K562 (cell line): ENCODE data around the gene S100A7A. TPM values are rescaled to one million over a fixed set of nuclear protein-coding genes. Genes with fewer than 3 reads are reported as not detected.

ENCODE experiments used
- ATAC-seq: fragments of 200-7000 bp; cut with Tn5 transposase; 3 replicates; pipeline ENCODE4 v1.9.1; 2020; ENCODE audit warnings: moderate library complexity
- BruUV-seq: library from RNA; stranded (reverse); fragments of 400-500 nt; replicated peaks from 2 replicates; lab custom pipeline; 2021; lab: Mats Ljungman, UMichigan
- CTCF ChIA-PET: fragments of 300-600 bp; formaldehyde crosslinking; extraction: SDS; loops from one replicate; lab custom pipeline; 2021; ENCODE audit warnings: low intra/inter-chr PET ratio; lab: Yijun Ruan, JAX
- POLR2A ChIA-PET: fragments of 300-600, 350-650 bp; sonication (Branson Sonifier 250); formaldehyde crosslinking; extraction: SDS; loops from one replicate; lab custom pipeline; 2021; ENCODE audit warnings: antibody characterized with exemption, inconsistent platforms; lab: Yijun Ruan, JAX
- DNase-seq, 4 experiments: peaks; one replicate each; pipeline versions ENCODE4 v3.0.0 to v3.0.0-alpha.2; 2011 to 2018; ENCODE audit warnings: low spot score in 3 of 4, mixed read lengths in 3 of 4; ENCODE audit errors: extremely low read depth in 1 of 4
- FAIRE-seq: peaks from 2 replicates; lab custom pipeline; 2011; peaks lifted over from hg19 to GRCh38; lab: Jason Lieb, UNC
- H2AFZ ChIP-seq: 2 replicates; pipeline ENCODE4 v1.6.0; 2011; ENCODE audit warnings: low read depth, low read length, control low read depth, inconsistent platforms
- H3K27ac ChIP-seq: fragments of 200-600 bp; 3 replicates; pipeline ENCODE4 v1.8.0; 2011; ENCODE audit warnings: low read depth, mild to moderate bottlenecking, control low read depth, inconsistent platforms, low read length, moderate library complexity, mixed read lengths; ENCODE audit errors: extremely low read depth
- H3K27me3 ChIP-seq, 2 experiments: fragments of 300-600 bp in 1 of 2; 2 replicates in 1 of 2; 3 replicates in 1 of 2; pipeline versions ENCODE4 v1.6.0 to v1.8.0; 2011; ENCODE audit warnings: inconsistent platforms in 2 of 2, low read length in 2 of 2, mild to moderate bottlenecking in 1 of 2, mixed read lengths in 1 of 2, moderate library complexity in 1 of 2; ENCODE audit not compliant: control insufficient read depth in 2 of 2, insufficient read depth in 2 of 2
- H3K36me3 ChIP-seq: fragments of 300-600 bp; 3 replicates; pipeline ENCODE4 v1.8.0; 2011; ENCODE audit warnings: mild to moderate bottlenecking, low read length, inconsistent platforms; ENCODE audit not compliant: control insufficient read depth, insufficient read depth
- H3K4me1 ChIP-seq, 2 experiments: fragments of 200-600 bp in 1 of 2; replicated peaks in 1 of 2; 2 replicates in 1 of 2; 3 replicates in 1 of 2; pipeline versions ENCODE4 v1.5.1 to v1.8.0; 2011; ENCODE audit warnings: inconsistent platforms in 2 of 2, low read length in 2 of 2, mild to moderate bottlenecking in 1 of 2, mixed read lengths in 1 of 2, moderate library complexity in 1 of 2; ENCODE audit not compliant: control insufficient read depth in 2 of 2, insufficient read depth in 2 of 2
- H3K4me2 ChIP-seq: 2 replicates; pipeline ENCODE4 v1.6.1; 2011; ENCODE audit warnings: low read length, control low read depth, inconsistent platforms, mixed read lengths; ENCODE audit not compliant: insufficient read depth
- H3K4me3 ChIP-seq: fragments of 200-600 bp; sonication (generic), shearing (Covaris generic); 2 replicates; pipeline ENCODE4 v1.5.1; 2016; ENCODE audit warnings: control low read depth, inconsistent platforms
- H3K79me2 ChIP-seq: fragments of 200-600 bp; 3 replicates; pipeline ENCODE4 v1.8.0; 2011; ENCODE audit warnings: low read length, inconsistent platforms; ENCODE audit not compliant: control insufficient read depth, insufficient read depth
- H3K9ac ChIP-seq, 2 experiments: 2 replicates each; pipeline versions ENCODE4 v1.6.0 to v1.6.1; 2011; ENCODE audit warnings: low read depth in 2 of 2, low read length in 2 of 2, control low read depth in 1 of 2, inconsistent platforms in 1 of 2, mild to moderate bottlenecking in 1 of 2, mixed read lengths in 1 of 2; ENCODE audit not compliant: insufficient read depth in 1 of 2
- H3K9me1 ChIP-seq: one replicate; pipeline ENCODE4 v1.6.0; 2011; ENCODE audit warnings: inconsistent platforms, mild to moderate bottlenecking, low read length, moderate library complexity; ENCODE audit not compliant: control insufficient read depth, insufficient read depth
- H3K9me3 ChIP-seq: replicated peaks from 2 replicates; pipeline ENCODE4 v1.5.1; 2011; ENCODE audit warnings: low read depth, low read length, inconsistent platforms; ENCODE audit not compliant: control insufficient read depth, insufficient read depth
- H4K20me1 ChIP-seq: replicated peaks from 2 replicates; pipeline ENCODE4 v1.6.1; 2011; ENCODE audit warnings: low read length, inconsistent platforms, mixed read lengths; ENCODE audit not compliant: control insufficient read depth, insufficient read depth
- C11orf30 ChIP-seq: fragments of 450-650 bp; IDR thresholded peaks from 2 replicates; pipeline ENCODE4 v1.6.1; 2016; ENCODE audit warnings: low read depth, mild to moderate bottlenecking
- EP300 ChIP-seq: IDR thresholded peaks from 2 replicates; pipeline ENCODE4 v1.6.1; 2012; ENCODE audit warnings: low read length, improper control_type of control experiment
- GATA2 ChIP-seq: sonication (generic); formaldehyde crosslinking; IDR thresholded peaks from 2 replicates; pipeline ENCODE4 v1.4.0; 2020; ENCODE audit warnings: mild to moderate bottlenecking, missing genetic modification reagents
- HMGN3 ChIP-seq: IDR thresholded peaks from 2 replicates; pipeline ENCODE4 v1.6.1; 2011; ENCODE audit warnings: borderline replicate concordance, low read depth, mild to moderate bottlenecking, mixed read lengths, low read length; ENCODE audit not compliant: insufficient read length; ENCODE audit errors: extremely low read depth
- KAT8 ChIP-seq: fragments of 450-650 bp; IDR thresholded peaks from 2 replicates; pipeline ENCODE4 v1.6.1; 2016; ENCODE audit warnings: low read depth, mild to moderate bottlenecking
- NFXL1 ChIP-seq: fragments of 450-650 bp; formaldehyde crosslinking; IDR thresholded peaks from 2 replicates; pipeline ENCODE4 v1.4.0; 2021; ENCODE audit warnings: mild to moderate bottlenecking
- OTX1 ChIP-seq: fragments of 450-650 bp; formaldehyde crosslinking; IDR thresholded peaks from 2 replicates; pipeline ENCODE4 v1.4.0; 2022; ENCODE audit warnings: mild to moderate bottlenecking
- PHF20 ChIP-seq: fragments of 450-650 bp; IDR thresholded peaks from 2 replicates; pipeline ENCODE4 v1.6.1; 2018; ENCODE audit not compliant: partially characterized antibody
- WHSC1 ChIP-seq: IDR thresholded peaks from one replicate; pipeline ENCODE4 v1.6.1; 2012; ENCODE audit warnings: low read length, control low read depth, inconsistent platforms
- ZNF316 ChIP-seq: fragments of 450-650 bp; IDR thresholded peaks from 2 replicates; pipeline ENCODE4 v1.6.1; 2016
- WGBS: fragments of 100-300 bp; shearing (Covaris generic); methylation state at CpG from one replicate; pipeline ENCODE4 v1.1.6; 2016; ENCODE audit warnings: low coverage, mixed read lengths; ENCODE audit not compliant: insufficient coverage; ENCODE audit errors: missing lambda C conversion rate; 5-methylcytosine and 5-hydroxymethylcytosine counted together
- in situ Hi-C: fragments of 300-500 bp; cut with MboI; formaldehyde crosslinking; loops from 4 replicates; pipeline ENCODE4 v1.15.0; 2018; ENCODE audit warnings: inconsistent platforms, mixed read lengths
- intact Hi-C: fragments of 100-400 bp; cut with micrococcal nuclease; formaldehyde crosslinking; loops from 2 replicates; pipeline ENCODE4 v1.14.2; 2022
- polyA plus RNA-seq, 8 experiments: library from polyadenylated mRNA; depleted of rRNA in 4 of 8; stranded (reverse) in 5 of 8; unstranded in 3 of 8; fragments of >200 nt; fragmentation: Nextera tagmentation in 2 of 8; fragmentation: Illumina TruSeq in 1 of 8; extraction: Ambion mirVana in 2 of 8; extraction: Trizol in 1 of 8; gene quantifications; 2 replicates each; pipeline versions ENCODE4 v1.2.1 to v1.2.3, GENCODE V29; 2011 to 2014; ENCODE audit warnings: inconsistent platforms in 1 of 8, missing spikeins in 1 of 8
- total RNA-seq, 7 experiments: library from RNA; depleted of rRNA in 6 of 7; stranded (reverse); fragments of >200 nt in 6 of 7; fragmentation: Illumina TruSeq in 2 of 7; extraction: Trizol in 2 of 7; gene quantifications; 2 replicates each; pipeline versions ENCODE4 v1.2.1 to v1.2.3, GENCODE V29; 2011 to 2021; ENCODE audit warnings: low replicate concordance in 1 of 7
- TF ChIP-seq, protein P1 (sequence below): IDR thresholded peaks from 3 replicates; pipeline ENCODE4 v1.6.1; 2011; ENCODE audit warnings: borderline replicate concordance, mild to moderate bottlenecking; ENCODE audit not compliant: insufficient read length, insufficient read depth
- TF ChIP-seq, protein P2 (sequence below): fragments of 200-400 bp; formaldehyde crosslinking; IDR thresholded peaks from 2 replicates; pipeline ENCODE4 v1.6.1; 2017; ENCODE audit warnings: mild to moderate bottlenecking, low read depth, low read length, moderate library complexity
- TF ChIP-seq, protein P3 (sequence below), 2 experiments: fragments of 450-650 bp in 1 of 2; sonication (generic) in 1 of 2; formaldehyde crosslinking; conservative IDR thresholded peaks; 2 replicates each; pipeline versions ENCODE4 v1.4.0 to v1.8.1; 2020 to 2022; ENCODE audit warnings: mild to moderate bottlenecking in 1 of 2, missing genetic modification reagents in 1 of 2

Gene S100A7A
- total and polyA plus RNA-seq, 9 of the 15 experiments (the other 6 are each of a cell fraction or from before 2014, with no cell fraction given), result not detected

DNA sequence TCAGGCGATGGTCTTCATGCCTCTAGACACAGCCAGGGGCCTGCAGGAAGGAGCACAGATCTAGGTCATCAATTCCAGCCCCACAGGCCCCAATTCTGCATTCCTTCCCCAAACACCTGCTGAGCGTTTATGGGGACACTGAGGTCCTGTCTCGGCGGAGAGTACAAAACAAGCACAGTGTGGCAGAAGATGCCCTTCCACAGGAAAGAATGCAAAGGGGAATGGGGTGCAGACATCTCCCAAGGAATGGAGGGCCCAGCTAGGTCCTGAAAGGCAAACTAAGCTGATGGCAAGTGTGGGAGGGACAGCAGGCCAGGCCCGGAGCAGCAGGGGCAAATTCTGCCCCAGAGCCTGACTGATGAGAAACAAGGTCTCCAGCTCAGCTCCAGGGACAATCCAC is 21.9 kb upstream of the S100A7A start:
- ATAC-seq, result no peak

DNA sequence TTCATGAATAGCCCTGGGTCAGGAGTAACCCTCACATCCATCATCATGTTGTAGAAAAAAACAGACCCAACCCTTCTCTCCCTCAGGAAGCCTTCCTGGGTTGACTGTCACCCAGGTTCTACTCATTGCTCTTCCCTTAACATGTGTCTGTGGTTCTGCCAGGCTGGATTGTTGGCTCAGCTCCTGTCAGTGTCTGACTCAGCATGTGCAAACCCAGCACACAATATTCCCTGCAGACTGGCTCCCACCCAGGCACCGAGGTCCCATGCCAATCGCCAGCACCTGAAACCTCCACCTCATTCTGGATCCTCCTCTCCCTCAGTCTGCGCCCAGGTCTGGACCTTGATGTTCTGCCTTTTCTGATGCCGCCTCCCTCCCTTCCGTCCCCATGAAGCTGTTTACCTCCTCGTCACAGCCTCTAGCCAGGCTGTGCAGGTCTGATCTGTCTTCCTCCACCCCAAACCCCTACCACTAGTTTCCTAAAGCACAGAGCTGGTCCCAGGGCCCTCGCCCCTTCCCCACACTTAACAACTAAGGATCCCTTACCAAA is 21.1 kb upstream of the S100A7A start:
- Histone ChIP-seq H3K27me3 (peaks cover 25 to 74% of the 10 kb centered on the region in 2 experiments; a peak in 4 of 5 replicates), H3K36me3 (no peaks in the 10 kb centered on the region), H3K79me2 (no peaks in the 10 kb centered on the region), H4K20me1 (peaks cover 4% of the 10 kb centered on the region; the same call in 1 of the 2 replicates), H3K4me1 (peaks cover 0 to 4% of the 10 kb centered on the region in 2 experiments; a peak in 1 of 5 replicates), H2AFZ (no peak overlapping the region), H3K9me1 (no peaks in the 10 kb centered on the region), H3K4me2 (no peak overlapping the region), H3K4me3 (no peak overlapping the region), H3K9me3 (no peaks in the 10 kb centered on the region), H3K9ac (no peak overlapping the region), H3K27ac (no peak overlapping the region)
- FAIRE-seq (no peak), DNase-seq (no peak), ATAC-seq (no peak)
- ChIA-PET POLR2A (interaction anchor here (0.6 to 1.4 kb wide), 3 partner anchors 9 to 100 kb away, joined by 3 to 7 read pairs (median 3); no protein-coding TSS in a partner anchor), CTCF (no interaction called here)
- intact Hi-C loops, result no loop called here
- in situ Hi-C loops, result no loop called here
- no TSS peak for BruUV-seq
- WGBS, result 0% methylated on average over 7 of the region's 7 CpGs
- no peak for TF ChIP-seq EP300
- TF ChIP-seq, protein P1, sequence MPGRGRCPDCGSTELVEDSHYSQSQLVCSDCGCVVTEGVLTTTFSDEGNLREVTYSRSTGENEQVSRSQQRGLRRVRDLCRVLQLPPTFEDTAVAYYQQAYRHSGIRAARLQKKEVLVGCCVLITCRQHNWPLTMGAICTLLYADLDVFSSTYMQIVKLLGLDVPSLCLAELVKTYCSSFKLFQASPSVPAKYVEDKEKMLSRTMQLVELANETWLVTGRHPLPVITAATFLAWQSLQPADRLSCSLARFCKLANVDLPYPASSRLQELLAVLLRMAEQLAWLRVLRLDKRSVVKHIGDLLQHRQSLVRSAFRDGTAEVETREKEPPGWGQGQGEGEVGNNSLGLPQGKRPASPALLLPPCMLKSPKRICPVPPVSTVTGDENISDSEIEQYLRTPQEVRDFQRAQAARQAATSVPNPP, result no peak
- TF ChIP-seq GATA2, result no peak
- TF ChIP-seq HMGN3, result no peak
- no peak for TF ChIP-seq PHF20
- TF ChIP-seq ZNF316, result 0 out of 2 replicates have a peak, but pooled peaks have one; percentile 2
- no peak for TF ChIP-seq WHSC1
- TF ChIP-seq C11orf30, result 0 out of 2 replicates have a peak, but pooled peaks have one; percentile 10
- TF ChIP-seq, protein P2, sequence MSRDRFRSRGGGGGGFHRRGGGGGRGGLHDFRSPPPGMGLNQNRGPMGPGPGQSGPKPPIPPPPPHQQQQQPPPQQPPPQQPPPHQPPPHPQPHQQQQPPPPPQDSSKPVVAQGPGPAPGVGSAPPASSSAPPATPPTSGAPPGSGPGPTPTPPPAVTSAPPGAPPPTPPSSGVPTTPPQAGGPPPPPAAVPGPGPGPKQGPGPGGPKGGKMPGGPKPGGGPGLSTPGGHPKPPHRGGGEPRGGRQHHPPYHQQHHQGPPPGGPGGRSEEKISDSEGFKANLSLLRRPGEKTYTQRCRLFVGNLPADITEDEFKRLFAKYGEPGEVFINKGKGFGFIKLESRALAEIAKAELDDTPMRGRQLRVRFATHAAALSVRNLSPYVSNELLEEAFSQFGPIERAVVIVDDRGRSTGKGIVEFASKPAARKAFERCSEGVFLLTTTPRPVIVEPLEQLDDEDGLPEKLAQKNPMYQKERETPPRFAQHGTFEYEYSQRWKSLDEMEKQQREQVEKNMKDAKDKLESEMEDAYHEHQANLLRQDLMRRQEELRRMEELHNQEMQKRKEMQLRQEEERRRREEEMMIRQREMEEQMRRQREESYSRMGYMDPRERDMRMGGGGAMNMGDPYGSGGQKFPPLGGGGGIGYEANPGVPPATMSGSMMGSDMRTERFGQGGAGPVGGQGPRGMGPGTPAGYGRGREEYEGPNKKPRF, result no peak

More for the DNA sequence above, 21.9 kb upstream of the S100A7A start:
- TF ChIP-seq, protein P3, sequence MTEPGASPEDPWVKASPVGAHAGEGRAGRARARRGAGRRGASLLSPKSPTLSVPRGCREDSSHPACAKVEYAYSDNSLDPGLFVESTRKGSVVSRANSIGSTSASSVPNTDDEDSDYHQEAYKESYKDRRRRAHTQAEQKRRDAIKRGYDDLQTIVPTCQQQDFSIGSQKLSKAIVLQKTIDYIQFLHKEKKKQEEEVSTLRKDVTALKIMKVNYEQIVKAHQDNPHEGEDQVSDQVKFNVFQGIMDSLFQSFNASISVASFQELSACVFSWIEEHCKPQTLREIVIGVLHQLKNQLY (CRISPR knock-in tag; conservative IDR thresholded peaks at IDR 0.05), result no peak
- TF ChIP-seq OTX1 (no peak), NFXL1 (CRISPR knock-in tag) (no peak), KAT8 (no peak)
- ChIA-PET CTCF (no interaction called here), POLR2A (interaction anchor here (0.6 to 1.4 kb wide), 2 partner anchors 8 to 101 kb away, joined by 3 to 7 read pairs; no protein-coding TSS in a partner anchor)
- Histone ChIP-seq H3K9ac (no peak overlapping the region), H4K20me1 (peaks cover 3% of the 10 kb centered on the region; the same call in 1 of the 2 replicates), H3K9me1 (no peaks in the 10 kb centered on the region), H3K9me3 (no peaks in the 10 kb centered on the region), H3K4me3 (no peak overlapping the region), H3K27ac (no peak overlapping the region), H3K4me1 (peaks cover 0 to 6% of the 10 kb centered on the region in 2 experiments; a peak in 1 of 5 replicates), H3K36me3 (no peaks in the 10 kb centered on the region), H2AFZ (no peak overlapping the region), H3K27me3 (peaks cover 25 to 68% of the 10 kb centered on the region in 2 experiments; a peak in 4 of 5 replicates), H3K79me2 (no peaks in the 10 kb centered on the region), H3K4me2 (no peak overlapping the region)
- FAIRE-seq (no peak), DNase-seq (no peak)
- no TSS peak for BruUV-seq
- intact Hi-C loops, result no loop called here
- 3% methylated on average over 5 of the region's 5 CpGs for WGBS
- in situ Hi-C loops, result no loop called here
